CD4-positive, alpha-beta T cell treated with Interleukin-2 at 100 ng/mL for 4 hours (primary cell): ENCODE data around the gene STXBP1.

Experiments
- DNase-seq: peaks from one replicate; pipeline ENCODE4 v3.0.0-alpha.2; 2020; ENCODE audit warnings: low spot score

Gene STXBP1

DNA sequence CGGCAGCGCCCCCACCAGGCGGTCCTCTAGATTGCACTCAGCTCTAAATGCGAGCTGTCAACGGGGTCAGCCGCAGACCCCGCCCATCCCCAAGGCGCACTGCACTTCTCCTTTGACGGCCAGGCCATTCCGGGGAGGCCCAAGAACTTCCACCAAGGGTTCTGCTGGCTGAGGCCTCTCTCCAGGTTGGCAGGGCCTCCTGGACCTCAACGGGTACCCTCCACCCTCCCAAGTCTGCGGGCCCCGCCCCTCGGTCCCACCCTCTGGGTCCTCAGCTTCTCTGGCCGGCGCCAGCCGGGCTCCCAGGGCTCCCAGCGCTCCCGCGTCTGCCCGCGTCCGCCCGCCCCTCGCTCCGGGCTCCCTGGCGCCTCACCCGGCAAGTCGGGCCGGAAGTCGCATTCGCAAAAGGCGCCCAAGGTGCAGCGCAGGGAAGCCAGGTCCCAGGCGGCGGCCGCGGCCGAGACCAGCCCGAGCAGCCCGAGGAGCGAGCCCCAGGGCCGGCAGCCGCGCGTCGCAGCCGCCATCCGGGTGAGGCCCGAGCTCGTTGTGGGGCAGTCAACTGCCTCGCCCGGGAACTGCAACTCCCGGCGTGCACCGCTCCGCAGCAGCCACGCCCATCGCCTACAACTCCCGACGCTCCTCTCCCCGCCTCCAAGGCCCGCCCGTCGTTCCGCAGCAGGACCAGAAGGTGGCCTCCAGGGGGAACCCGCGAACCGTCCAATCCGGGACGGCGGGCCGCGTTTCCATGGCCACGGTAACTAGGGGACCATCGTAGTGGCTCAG is 122.9 kb downstream of the STXBP1 start, which contains the start of gene TOR2A:
TSS of gene TOR2A (minus strand) at position 548 of the 783 bp plus-strand sequence. CDS start at position 524, 24 bp downstream.
- DNase-seq: peak; percentile 99

DNA sequence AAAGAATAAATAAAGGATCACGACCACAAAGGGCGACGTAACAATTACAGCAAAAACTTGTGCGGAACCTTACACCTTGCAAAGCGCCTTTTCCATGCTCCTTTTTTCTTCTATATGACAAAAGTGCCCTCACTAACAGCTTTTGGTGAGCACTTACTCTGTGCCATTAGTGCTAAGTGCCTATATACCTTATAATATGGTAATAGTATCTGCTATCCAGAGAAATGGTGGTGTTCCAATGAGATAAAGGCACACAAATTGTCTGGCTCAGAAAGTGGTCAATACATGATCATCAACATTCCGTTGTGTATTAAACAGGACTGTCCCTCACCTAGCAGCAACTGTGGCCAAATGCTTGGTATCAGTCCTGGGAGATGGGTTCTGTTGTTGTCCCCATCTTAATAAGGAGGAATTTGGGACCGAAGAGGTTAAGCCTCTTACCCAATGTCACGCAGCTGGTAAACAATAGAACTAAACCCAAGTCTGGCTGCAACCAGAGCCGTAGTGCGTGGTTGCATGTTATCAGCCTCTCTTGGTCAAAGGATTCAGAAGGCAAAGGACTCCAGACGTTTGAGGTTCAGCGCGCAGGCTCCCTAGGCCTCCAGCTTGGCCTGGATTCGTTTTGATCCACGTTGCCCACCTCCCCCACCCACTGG is 123.6 kb downstream of the STXBP1 start:
- DNase-seq: no peak

DNA sequence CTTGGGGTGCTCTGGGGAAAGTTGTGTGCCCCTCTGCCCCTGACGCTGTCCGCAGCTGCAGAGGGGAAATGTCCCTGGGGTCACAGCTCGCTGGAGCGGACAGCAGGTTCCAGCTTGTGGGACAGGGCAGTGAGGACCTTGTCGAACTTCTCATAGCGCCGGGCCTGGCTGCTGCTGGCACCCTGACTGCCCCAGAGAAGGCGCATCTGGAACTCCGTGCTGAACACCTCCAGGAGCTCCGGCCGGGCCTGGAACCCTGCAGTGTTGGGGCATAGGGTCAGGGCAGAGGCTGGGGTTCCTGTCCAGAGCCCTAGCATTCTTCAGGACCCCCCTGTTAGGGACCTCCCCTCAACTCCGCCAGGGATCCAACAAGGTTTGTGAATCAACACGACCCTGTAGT is 126.6 kb downstream of the STXBP1 start:
- no peak for DNase-seq

DNA sequence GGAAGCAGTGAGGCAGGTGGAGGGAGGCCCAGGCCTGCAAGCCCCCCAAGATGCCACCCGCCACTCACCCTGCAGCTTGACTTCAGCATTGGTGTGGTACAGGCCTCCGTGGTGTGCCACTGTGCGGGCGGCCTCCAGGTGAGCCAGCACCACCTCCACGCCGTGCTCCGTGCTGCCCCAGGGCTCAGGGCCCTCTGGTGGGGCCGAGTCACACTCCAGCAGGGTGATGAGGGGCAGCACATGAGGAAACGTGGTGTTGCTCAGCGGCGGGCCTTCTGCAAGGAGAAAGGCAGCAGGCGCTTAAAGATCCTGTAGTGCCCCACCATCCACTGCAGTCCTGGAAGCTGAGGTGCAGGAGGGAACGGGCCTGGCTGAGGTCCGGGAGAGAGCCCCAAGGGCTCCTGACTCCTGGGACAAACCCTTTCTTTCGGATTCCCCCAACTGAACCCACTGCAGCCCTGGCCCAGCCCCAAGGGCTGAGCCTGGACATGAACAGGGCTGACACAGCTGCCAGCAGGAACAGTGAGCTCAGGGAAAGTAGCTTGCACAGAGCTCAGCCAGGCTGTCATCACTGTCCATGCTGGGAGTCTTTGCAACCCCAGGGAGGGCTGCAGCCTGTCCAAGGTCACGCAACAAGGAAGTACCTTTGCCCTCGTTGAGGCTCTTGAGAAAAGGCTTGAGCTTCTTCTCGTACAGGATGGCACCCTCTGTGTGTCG is 127.7 kb downstream of the STXBP1 start:
- no peak for DNase-seq

DNA sequence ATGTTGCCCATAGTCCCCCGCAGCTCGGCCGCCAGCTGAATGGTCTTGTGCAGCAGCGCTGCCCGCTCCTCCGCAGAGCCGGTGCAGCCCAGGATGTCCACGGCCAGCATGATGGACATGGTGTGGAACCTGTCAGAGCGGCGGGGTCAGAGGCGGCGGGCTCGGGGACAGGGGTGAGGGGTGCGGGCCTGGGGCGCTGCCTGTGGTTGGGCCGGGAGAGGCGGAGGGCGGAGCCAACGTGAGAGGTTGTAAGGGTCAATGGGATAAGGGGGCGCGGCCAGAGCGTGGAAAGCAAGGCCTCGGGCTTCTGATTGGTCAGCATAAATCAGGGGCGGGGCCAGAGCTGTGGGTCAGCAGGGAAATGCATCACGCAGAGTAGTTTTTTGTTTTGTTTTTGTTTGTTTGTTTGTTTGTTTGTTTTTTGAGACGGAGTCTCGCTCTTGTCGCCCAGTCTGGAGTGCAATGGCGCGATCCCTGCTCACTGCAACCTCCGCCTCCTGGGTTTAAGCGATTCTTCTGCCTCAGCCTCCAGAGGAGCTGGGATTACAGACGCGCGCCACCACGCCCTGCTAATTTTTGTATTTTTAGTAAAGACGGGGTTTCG is 129.9 kb downstream of the STXBP1 start:
- DNase-seq: no peak
